Psoas muscle (tissue), 8 donors: Measurements from ENCODE around the gene FGF14. TPM values are rescaled to one million over a fixed set of nuclear protein-coding genes. Genes with fewer than 3 reads are reported as not detected.

Experiments used
- ATAC-seq, 4 donors: fragments of 200-7000 bp; cut with Tn5 transposase; one replicate each; pipeline ENCODE4 v1.9.1; 2020; ENCODE audit warnings: moderate library complexity in 3 of 4, mild to moderate bottlenecking in 2 of 4
- DNase-seq, 2 donors: peaks; one replicate each; pipeline ENCODE4 v3.0.0-alpha.2; 2020
- H3K27ac ChIP-seq: fragments of 200-600 bp; one replicate; pipeline ENCODE4 v1.8.0; 2022
- H3K27me3 ChIP-seq, 3 donors: fragments of 200-600 bp in 1 of 3; one replicate each; pipeline versions ENCODE4 v1.6.1 to v1.8.0; 2013 to 2022; ENCODE audit warnings: low read length in 2 of 3, mild to moderate bottlenecking in 2 of 3, moderate library complexity in 1 of 3; ENCODE audit not compliant: insufficient read depth in 3 of 3
- H3K36me3 ChIP-seq, 2 donors: fragments of 200-600 bp in 1 of 2; one replicate each; pipeline versions ENCODE4 v1.6.1 to v1.8.0; 2013 to 2022; ENCODE audit warnings: low read depth in 1 of 2, mild to moderate bottlenecking in 1 of 2, moderate library complexity in 1 of 2; ENCODE audit not compliant: insufficient read depth in 1 of 2
- H3K4me1 ChIP-seq: fragments of 200-600 bp; one replicate; pipeline ENCODE4 v1.8.0; 2022
- H3K4me3 ChIP-seq: fragments of 200-600 bp; one replicate; pipeline ENCODE4 v1.8.0; 2022; ENCODE audit warnings: mild to moderate bottlenecking
- H3K9me3 ChIP-seq: fragments of 200-600 bp; one replicate; pipeline ENCODE4 v1.8.0; 2022
- CTCF ChIP-seq: fragments of 200-600 bp; IDR thresholded peaks from one replicate; pipeline ENCODE4 v1.8.0; 2022; ENCODE audit warnings: antibody characterized with exemption
- whole genome bisulfite sequencing, 3 donors: extraction: QIAGEN DNeasy Blood & Tissue Kit; methylation state at CpG; one replicate each; pipeline versions ENCODE4 v1.1.6 to v1.1.7; 2013; 5-methylcytosine and 5-hydroxymethylcytosine counted together
- intact Hi-C, 2 donors: fragments of 100-400 bp; cut with DNase I; formaldehyde crosslinking; loops; one replicate each; pipeline versions ENCODE4 v1.11.0 to v1.14.2; 2022
- polyA plus RNA-seq, 3 donors: library from polyadenylated mRNA; stranded (reverse); fragments of 200-250 nt; gene quantifications; one replicate each; pipeline ENCODE4 v1.2.3, GENCODE V29; 2013
- total RNA-seq, 4 donors: library from RNA; stranded (reverse); fragmentation: NEBNext Ultra II Directional in 2 of 4; extraction: Animal tissue kit (Norgen Biotek cat#: 25700) in 2 of 4; gene quantifications; one replicate each; pipeline versions ENCODE4 v1.2.1 to v1.2.4, GENCODE V29; 2021 to 2023
- donor health status: healthy with polysubstance abuse.
- donor health status: DM: no; HTN: no; CAD: no; lungs with moderate emphysema.
- donor health status: Bipolar disorder and iron deficiency.
- donor health status: healthy.
- donor health status: DM: yes; HTN: yes; CAD: no.
- donor health status: DM: no; HTN: no; CAD: no.
- donor health status: DM: no; HTN: no; CAD: no.
- donor health status: DM: yes; HTN: yes; CAD: no.

Gene FGF14
- total and polyA plus RNA-seq, 7 donors = 0.01 to 0.05 (median 0.02) TPM; not detected in 4

- Histone ChIP-seq H3K36me3 (no peaks in the 10 kb centered on the region), H3K27me3 (no peaks in the 10 kb centered on the region), H3K4me1 (no peaks in the 10 kb centered on the region), H3K9me3 (no peaks in the 10 kb centered on the region), H3K4me3 (no peak overlapping the region), H3K27ac (no peak overlapping the region)
- DNase-seq (no peak), ATAC-seq (no peak)
- intact Hi-C loops = no loop called here
- WGBS, 3 donors = 0 to 59% (median 46%) methylated on average over 1 of the region's 1 CpG
- no peak for TF ChIP-seq CTCF
Observed at GRCh38 chr13:101798437-101798836, 603.4 kb downstream of the FGF14 start.

- Histone ChIP-seq H3K4me3 (no peak overlapping the region), H3K27ac (no peak overlapping the region), H3K9me3 (no peaks in the 10 kb centered on the region), H3K36me3 (no peaks in the 10 kb centered on the region), H3K27me3 (no peaks in the 10 kb centered on the region), H3K4me1 (no peaks in the 10 kb centered on the region)
- TF ChIP-seq CTCF = no peak
- DNase-seq (no peak), ATAC-seq (no peak)
- 59 to 71% (median 62%) methylated on average over 3 of the region's 3 CpGs for WGBS, 3 donors
- intact Hi-C loops = no loop called here
Observed at GRCh38 chr13:101795460-101795859, 606.4 kb downstream of the FGF14 start.

GRCh38 chr13:101795025-101795424, 606.8 kb downstream of the FGF14 start:
- H3K4me3 ChIP-seq = no peak overlapping the region
- TF ChIP-seq CTCF = no peak
- 77 to 84% (median 81%) methylated on average over 1 of the region's 1 CpG for WGBS, 3 donors
- H3K27ac ChIP-seq = no peak overlapping the region
- intact Hi-C loops = no loop called here
- H3K4me1 ChIP-seq = no peaks in the 10 kb centered on the region
- H3K27me3 ChIP-seq = no peaks in the 10 kb centered on the region
- H3K36me3 ChIP-seq = no peaks in the 10 kb centered on the region
- DNase-seq (no peak), ATAC-seq (no peak)
- no peaks in the 10 kb centered on the region for H3K9me3 ChIP-seq

- ATAC-seq (no peak), DNase-seq (no peak)
- no peak for TF ChIP-seq CTCF
- Histone ChIP-seq H3K27ac (no peak overlapping the region), H3K9me3 (no peaks in the 10 kb centered on the region), H3K36me3 (no peaks in the 10 kb centered on the region), H3K27me3 (no peaks in the 10 kb centered on the region), H3K4me3 (no peak overlapping the region), H3K4me1 (no peaks in the 10 kb centered on the region)
- intact Hi-C loops = no loop called here
- 51 to 63% (median 52%) methylated on average over 1 of the region's 1 CpG for WGBS, 3 donors
Observed at GRCh38 chr13:101792189-101792588, 609.7 kb downstream of the FGF14 start.

- TF ChIP-seq CTCF = no peak
- DNase-seq (no peak), ATAC-seq (no peak)
- Histone ChIP-seq H3K27ac (no peak overlapping the region), H3K4me3 (no peak overlapping the region), H3K36me3 (no peaks in the 10 kb centered on the region), H3K9me3 (no peaks in the 10 kb centered on the region), H3K4me1 (no peaks in the 10 kb centered on the region), H3K27me3 (no peaks in the 10 kb centered on the region)
- WGBS, 3 donors = 18 to 38% (median 27%) methylated on average over 1 of the region's 1 CpG
- intact Hi-C loops = no loop called here
Observed at GRCh38 chr13:101785858-101786257, 616.0 kb downstream of the FGF14 start.
